Fibroblast of skin of scalp (primary cell): ENCODE measurements around the gene CNNM2. TPM values are rescaled to one million over a fixed set of nuclear protein-coding genes. Genes with fewer than 3 reads are reported as not detected.
A peak's percentile ranks its signal among the peaks of the same experiment; 100 is the strongest.

Experiments
- DNase-seq: peaks from one replicate; pipeline ENCODE4 v3.0.0-alpha.2; 2013
- polyA plus RNA-seq, 2 experiments: library from polyadenylated mRNA; unstranded; fragments of 120-200 nt; gene quantifications; one replicate each; pipeline ENCODE4 v1.2.1, GENCODE V29; 2013; ENCODE audit not compliant: insufficient read length in 2 of 2

Gene CNNM2
- polyA plus RNA-seq (2013, experiment 1 of 2; ENCODE audit: insufficient read length) = 6.1 TPM
- polyA plus RNA-seq (2013, experiment 2 of 2; ENCODE audit: insufficient read length) = 6.1 TPM

GRCh38 chr10:102917962-102918816 lies at the start of gene CNNM2:
Gene CNNM2 (plus strand): TSS chr10:102918294. CDS start chr10:102918481, 187 bp downstream.
- DNase-seq = peak; percentile 100

GRCh38 chr10:102868911-102869257 lies 49.2 kb upstream of the CNNM2 start:
- peak; percentile 21 for DNase-seq

GRCh38 chr10:102869258-102870198 lies 48.6 kb upstream of the CNNM2 start, which contains the start of gene AS3MT:
Gene AS3MT (plus strand): TSS chr10:102869470. CDS start chr10:102869593, 123 bp downstream.
- DNase-seq = peak; percentile 38

DNA sequence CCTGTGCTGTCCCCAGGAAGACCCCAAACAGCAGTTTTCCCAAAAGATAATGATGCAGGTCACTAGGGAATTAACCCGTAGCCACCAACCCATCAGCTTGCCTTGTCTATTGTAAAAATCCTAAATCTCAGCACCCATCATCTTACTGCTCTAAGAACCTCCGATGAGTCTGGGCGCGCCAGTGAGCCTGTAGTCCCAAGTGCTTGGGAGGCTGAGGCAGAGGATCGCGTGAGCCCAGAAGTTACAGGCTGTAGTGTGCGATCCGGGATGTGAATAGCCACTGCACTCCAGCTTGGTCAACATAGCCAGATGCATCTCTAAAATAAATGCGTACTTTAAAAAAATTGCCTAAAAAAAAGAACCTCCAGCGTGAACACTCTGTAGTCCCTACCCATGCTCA lies 47.9 kb upstream of the CNNM2 start:
- DNase-seq = no peak

DNA sequence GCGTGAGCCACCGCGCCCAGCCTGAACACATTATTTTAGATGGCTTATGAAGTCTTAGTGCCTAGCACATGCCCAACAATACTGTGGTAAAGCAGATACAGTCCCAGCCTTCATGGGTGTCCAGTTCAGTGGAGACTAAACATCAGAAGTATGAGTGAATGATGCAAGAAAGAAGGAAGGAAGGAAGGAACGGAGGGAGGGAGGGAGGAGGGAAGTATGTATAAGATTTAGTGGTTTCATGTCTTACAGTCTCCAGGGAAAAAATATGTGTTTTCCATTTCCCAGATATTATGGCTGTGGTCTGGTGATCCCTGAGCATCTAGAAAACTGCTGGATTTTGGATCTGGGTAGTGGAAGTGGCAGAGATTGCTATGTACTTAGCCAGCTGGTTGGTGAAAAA lies 45.9 kb upstream of the CNNM2 start:
- DNase-seq = peak; percentile 73

- DNase-seq = no peak
These were observed 41.3 kb upstream of the CNNM2 start for GRCh38 chr10:102876747-102877153.

DNA sequence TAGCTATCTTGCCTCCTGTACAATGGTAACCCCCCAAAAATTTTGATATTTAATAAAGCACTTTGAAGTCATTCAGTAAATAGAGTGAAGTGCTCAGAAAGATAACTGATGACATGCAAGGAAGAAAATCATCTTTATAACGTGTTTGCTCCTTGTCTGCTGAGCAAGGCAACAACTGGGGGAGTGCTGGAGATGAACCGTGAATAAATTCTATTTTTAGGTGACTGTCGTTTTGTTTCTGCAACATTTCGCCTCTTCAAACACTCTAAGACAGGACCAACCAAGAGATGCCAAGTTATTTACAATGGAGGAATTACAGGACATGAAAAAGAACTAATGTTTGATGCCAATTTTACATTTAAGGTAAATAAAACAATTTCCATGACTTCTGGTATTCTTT lies 39.5 kb upstream of the CNNM2 start:
- no peak for DNase-seq

DNA sequence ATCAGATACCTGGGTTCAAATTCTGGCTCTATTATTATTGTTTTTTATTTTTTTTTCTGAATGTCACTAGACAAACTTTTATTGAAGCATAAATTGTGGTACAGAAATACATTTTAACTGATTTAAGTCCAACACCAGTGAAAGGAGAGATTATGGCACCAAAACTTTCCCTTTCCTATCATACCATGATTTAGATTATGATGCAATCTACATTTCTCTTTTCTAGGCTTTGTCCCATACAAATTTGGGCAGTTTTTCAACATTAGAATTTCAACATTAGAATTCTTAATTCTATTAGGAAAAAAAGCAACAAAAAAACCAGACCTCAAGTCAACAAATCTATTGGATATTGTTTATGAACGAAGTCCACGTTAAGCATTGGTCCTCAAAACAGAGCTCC lies 37.8 kb upstream of the CNNM2 start:
- DNase-seq = no peak

- DNase-seq = no peak
These were observed 30.0 kb upstream of the CNNM2 start for GRCh38 chr10:102888048-102888447.

DNA sequence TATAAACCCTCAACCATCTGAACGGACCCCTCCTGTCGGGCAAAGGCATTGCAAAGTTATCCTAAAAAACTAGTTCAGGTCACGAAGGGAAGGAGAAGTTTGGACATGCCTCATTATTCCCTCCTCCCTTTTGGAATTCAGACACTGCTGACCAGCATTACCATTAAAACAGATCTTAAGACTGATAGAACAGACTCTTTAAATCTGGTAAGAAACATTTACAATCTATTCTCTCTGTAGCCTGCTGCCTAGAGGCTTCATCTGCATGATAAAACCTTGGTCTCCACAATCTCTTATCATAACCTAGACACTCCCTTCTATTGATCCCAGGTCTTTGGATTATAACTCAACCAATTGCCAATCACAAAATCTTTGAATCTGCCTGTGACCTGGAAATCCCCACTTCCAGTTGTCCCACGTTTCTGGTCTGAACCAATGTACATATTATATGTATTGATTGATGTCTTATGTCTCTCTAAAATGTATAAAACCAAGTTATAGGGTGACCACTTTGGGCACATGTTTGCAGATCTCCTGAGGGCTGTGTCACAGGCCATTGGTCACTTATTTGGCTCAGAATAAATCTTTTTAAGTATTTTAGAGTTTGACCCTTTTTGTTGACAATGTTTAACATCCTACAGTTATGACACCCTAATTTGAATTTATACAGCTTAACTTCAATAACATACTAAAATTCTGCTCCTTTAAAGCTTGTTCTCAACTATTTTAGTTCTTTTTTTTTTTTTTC lies 23.5 kb upstream of the CNNM2 start:
- DNase-seq = no peak

- DNase-seq = no peak
These were observed 18.1 kb upstream of the CNNM2 start for GRCh38 chr10:102900006-102900405.

DNA sequence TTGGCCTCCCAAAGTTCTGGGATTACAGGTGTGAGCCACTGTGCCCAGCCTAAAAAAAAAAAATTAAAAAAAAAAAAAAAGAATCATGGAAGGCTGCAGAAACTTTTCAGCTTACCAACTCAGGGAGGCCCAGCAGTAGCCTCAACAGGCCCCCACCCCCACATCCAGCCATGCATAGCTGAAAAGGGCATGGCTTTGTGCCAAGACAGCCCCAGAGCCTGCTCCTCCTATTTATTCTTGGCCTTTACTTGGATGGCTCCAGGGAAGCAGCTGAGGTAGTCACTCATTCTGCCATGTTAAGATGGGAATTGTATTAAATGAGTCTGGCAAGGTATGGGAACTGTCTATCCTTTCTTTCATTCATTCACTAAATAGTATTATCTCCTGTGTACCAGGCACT lies 13.7 kb upstream of the CNNM2 start:
- DNase-seq = no peak

GRCh38 chr10:102906507-102906906 lies 11.6 kb upstream of the CNNM2 start:
- DNase-seq = no peak

DNA sequence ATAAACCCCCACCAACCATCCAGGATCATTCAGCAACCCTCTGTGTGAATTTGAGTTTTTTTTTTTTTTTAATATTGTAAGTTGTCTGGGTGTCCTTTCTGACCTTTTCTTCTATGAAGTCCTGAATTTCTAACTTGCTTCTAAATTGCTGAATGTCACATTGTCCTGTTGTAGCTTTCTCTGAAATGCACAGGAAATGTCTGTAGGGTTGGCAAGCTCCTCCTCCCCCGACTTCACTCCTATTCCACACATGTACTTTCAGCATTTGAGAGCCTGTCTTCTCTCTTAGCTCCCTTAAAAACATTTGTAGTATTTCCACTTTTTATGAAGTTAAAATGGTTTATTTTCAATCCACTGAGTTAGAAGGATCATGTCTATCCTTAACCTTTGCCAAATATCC lies 3.3 kb upstream of the CNNM2 start:
- no peak for DNase-seq

- DNase-seq = no peak
These were observed 1.9 kb upstream of the CNNM2 start for GRCh38 chr10:102916173-102916572.

DNA sequence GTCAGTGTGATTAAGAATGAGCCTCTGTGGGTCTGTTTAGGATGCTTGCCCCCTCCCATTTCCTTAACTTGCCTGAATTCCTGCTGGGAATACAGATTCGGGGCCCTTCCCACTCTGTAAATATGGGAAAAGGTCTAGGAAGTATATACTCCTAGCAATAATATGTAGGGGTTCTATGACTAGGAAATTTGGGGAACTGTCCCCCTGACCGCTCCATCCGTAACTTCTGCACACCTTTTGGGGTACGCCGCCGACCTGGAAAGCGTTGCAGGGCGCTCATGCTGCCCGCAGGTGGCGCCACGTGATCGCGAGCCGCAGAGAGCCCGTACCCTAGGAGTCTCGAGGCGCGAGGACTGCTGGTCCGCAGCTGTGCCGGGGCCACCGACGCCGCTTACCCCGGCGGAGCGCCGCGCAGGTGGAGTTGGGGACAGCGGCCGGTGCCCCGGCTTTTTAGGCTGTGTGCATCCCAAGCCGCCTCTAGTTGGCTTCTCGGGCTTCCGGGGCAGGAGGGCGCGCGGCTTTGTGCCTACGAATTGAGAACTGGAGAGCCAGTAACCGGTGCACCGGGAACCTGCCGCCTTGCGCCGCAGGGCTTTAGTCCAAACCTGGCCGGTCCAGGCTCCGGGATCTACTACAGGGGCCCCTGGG lies 656 bp upstream of the CNNM2 start:
- DNase-seq = peak; percentile 67

GRCh38 chr10:102918817-102919245 lies 737 bp downstream of the CNNM2 start:
- no peak for DNase-seq

DNA sequence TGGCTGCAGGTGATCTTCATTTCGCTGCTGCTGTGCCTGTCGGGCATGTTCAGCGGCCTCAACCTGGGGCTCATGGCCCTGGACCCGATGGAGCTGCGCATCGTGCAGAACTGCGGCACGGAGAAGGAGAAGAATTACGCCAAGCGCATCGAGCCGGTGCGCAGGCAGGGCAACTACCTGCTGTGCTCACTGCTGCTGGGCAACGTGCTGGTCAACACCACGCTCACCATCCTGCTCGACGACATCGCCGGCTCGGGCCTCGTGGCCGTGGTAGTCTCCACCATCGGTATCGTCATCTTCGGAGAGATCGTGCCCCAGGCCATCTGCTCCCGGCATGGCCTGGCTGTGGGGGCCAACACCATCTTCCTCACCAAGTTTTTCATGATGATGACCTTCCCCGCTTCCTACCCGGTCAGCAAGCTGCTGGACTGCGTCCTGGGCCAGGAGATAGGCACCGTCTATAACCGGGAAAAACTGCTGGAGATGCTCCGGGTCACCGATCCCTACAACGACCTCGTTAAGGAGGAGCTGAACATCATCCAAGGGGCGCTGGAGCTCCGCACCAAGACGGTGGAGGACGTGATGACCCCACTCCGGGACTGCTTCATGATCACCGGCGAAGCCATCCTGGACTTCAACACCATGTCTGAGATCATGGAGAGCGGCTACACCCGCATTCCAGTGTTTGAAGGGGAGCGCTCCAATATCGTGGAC lies 1.3 kb downstream of the CNNM2 start:
- no peak for DNase-seq

GRCh38 chr10:102919992-102920739 lies 2.1 kb downstream of the CNNM2 start:
- DNase-seq = no peak

- DNase-seq = no peak
These were observed 5.5 kb downstream of the CNNM2 start for GRCh38 chr10:102923601-102924000.
